ENCODE data around the gene EEF1AKMT2.

Gene EEF1AKMT2

DNA sequence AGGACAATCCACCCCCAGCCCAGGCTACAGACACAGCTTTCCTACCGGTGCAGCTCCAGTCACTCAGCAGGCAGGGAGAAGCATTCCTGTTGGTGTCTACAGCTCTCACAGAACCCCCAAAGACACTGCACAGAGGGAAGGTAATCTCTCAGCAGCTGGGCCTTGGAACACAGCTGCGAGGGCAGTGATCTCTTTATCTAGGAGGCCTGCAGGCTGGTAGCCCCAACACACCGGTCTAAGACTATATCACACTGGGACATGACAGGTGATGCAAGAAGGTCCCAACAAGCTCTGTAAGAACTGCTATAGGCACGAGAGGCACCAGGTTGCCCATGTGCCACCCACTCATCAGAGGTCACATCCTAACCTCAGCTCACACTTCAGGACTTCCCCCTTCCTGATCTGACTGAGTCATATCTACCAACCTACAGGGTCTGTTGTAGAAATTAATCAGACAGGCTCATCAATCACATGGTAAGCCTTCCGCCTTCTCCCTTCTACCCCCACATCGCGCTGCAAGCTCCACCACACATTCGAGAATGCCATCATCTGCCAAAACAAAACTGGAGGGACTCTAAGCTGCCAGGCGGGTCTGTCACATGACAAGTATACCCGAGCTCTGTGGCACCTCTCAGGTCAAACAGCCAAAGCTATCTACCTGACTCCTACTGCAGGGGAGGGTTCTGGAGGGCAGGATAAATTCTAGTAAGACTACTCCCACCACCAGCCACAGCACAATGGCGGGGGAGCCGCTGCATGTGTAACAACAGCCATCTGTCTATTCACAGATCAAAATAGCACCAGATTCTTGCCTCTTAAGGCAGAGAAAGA, 73.6 kb downstream of the EEF1AKMT2 start:
- TF ChIP-seq, protein P1, sequence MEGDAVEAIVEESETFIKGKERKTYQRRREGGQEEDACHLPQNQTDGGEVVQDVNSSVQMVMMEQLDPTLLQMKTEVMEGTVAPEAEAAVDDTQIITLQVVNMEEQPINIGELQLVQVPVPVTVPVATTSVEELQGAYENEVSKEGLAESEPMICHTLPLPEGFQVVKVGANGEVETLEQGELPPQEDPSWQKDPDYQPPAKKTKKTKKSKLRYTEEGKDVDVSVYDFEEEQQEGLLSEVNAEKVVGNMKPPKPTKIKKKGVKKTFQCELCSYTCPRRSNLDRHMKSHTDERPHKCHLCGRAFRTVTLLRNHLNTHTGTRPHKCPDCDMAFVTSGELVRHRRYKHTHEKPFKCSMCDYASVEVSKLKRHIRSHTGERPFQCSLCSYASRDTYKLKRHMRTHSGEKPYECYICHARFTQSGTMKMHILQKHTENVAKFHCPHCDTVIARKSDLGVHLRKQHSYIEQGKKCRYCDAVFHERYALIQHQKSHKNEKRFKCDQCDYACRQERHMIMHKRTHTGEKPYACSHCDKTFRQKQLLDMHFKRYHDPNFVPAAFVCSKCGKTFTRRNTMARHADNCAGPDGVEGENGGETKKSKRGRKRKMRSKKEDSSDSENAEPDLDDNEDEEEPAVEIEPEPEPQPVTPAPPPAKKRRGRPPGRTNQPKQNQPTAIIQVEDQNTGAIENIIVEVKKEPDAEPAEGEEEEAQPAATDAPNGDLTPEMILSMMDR (IDR thresholded peaks at IDR 0.05): no peak

DNA sequence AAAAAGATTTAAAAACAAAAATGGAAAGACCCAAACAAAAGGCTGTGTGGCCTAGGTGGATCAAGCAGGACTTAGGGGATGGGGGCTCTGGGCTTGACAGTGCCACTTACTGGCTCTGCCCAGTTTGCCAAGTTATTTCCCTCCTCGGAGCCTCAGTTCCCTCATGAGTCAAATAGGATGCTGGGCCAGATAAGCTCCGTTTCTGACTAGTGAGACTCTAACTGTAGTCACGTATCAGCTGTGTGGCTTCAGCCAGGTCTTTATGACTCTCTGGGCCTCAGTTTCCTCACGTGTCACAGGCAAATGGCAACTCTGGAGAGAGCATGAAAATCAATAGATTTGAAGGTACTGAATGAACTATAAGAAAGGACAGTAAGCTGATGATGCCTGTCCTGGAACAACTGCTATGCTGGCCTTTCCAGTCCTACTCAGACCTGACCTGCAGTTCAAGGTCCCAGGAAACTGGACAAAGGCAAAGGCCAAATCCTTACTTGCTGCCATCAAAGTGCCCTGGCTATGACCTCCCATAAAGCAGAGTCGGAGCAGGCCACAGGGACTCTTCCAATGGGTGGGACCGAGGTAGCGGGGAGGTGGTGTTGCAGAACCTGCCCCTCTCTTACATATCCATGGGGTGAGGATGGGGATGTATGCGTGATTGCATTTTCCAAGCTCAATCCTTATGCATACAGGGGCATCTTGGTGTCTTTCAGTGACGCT, 74.5 kb downstream of the EEF1AKMT2 start:
- TF ChIP-seq, protein P1 (IDR thresholded peaks at IDR 0.05): no peak

DNA sequence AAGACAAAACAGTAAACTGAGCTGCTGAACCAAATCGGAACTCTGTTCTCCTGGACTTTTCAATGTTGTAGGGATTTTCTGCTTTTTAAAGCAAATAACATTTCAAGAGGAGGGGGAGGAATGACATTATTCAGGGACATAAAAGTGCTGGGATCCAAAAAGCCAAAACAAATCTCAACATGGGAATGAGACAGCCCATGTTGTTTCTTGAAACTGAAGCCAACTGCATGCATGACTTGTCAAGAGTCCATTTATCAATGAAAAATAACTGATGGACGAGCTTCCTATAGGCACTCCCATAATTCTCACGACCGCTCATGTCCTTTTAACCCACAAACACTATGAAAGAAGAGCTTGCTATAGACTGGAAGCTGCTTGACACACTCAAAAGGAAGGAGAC, 75.3 kb downstream of the EEF1AKMT2 start:
- TF ChIP-seq, protein P1 (IDR thresholded peaks at IDR 0.05): no peak

DNA sequence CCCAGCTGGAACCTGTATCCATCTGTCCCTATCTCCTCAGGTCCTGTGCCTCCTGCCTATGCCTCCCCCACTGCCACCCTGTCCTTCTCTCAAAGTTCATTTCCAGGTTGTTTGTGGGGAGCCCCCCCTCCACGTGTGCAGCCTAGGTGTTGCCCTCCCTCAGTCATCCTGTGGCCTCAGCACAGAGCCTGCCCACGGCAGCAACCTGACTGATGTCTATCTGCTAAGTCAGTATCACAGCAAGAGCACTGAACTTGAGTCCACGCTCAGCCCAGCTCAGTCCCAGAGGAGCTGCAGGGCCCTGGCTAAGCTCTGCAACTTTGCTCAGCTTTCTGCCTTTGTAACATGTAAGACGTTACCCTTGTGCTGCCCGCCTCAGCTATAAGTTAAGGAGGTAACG, 76.2 kb downstream of the EEF1AKMT2 start:
- TF ChIP-seq, protein P1 (IDR thresholded peaks at IDR 0.05): no peak

DNA sequence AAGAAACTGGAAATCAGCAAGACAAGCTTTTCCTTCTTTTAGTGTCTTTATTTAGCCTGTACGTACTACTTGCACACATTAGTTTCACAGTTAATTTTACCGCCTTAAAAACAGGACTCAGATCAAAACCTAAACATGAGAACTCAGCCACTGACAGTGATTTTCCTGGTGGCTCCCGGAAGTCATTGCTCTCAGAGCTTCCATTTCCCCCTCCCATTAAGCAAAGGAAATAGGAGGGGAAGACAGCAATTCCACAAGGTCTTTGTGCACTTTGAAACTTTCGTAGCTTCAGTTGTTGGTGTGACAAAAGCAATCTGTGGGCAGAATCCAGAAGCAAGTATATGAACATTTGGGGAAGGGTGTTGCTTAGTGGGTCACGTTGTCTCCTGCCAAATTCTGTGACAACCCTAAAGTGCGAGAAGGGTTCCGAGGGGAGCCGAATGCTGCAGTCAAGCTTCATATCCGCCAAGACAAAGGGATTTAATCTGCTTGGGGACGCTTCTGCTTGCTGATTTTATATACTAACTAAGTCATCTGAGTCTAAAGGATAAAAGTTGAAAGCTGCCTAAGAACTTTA, 77.9 kb downstream of the EEF1AKMT2 start:
- TF ChIP-seq, protein P1 (IDR thresholded peaks at IDR 0.05): no peak

DNA sequence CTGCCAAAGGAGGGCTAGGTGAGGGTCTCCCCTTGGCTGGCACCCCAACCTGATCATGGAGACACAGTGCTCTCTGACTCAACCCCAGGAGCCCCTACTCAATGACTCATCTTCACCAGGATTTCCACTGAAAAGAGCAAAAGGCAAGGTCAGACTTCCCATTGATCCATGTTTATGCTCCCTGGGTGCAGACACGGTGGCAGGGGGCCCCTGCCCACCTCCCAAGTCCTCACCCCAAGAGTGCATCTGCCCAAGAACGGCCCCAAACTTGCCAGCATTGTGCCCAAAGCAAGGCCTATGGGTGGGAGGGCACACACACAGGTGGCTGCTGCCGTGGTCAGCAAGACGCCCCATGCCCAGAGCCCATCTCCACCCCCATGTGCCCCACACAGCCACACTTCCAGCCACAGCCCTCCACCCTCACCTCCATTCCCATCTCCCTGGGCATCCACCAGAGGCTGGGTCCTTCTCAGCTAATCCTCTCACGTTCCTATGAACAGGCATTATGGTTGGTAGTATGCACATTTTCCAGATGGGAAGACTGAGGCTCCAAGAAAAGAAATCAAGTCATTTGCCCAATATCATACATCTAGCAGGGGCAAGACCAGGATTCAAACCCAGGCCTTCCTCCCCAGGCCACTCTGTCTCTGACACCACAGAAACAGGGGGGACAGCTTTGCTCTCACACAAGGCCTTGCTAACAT, 78.8 kb downstream of the EEF1AKMT2 start:
- TF ChIP-seq, protein P1 (IDR thresholded peaks at IDR 0.05): no peak

DNA sequence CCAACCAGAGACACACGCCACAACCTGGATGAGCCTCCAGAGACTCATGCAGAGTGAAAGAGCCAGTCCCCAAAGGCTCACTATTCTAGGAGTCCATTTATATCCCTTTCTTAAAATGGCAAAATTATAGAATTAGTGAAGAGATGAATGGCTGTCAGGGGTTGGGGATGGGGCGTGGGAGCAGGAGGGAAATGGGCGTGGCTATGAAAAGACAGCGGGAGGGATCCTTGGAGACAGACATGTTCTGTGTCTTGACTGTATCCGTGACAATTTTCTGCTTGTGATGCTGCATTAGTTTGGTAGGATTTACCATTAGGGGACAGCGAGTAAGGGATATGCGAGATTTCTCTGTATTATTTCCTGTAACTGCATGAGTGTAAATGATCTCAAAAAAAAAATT, 80.5 kb downstream of the EEF1AKMT2 start:
- TF ChIP-seq, protein P1 (IDR thresholded peaks at IDR 0.05): no peak

Data from LNCAP (cell line).